ENCODE results near the gene IP6K2.

IP6K2 gene

GRCh38 chr3:48664929-48665328 lies 52.1 kb downstream of the IP6K2 start:
- TF ChIP-seq CTCF (IDR thresholded peaks at IDR 0.05; ENCODE audit: control insufficient read depth, insufficient read depth, low read depth, low read length, missing control alignments), result no peak
- no peak overlapping the region for H3K4me3 ChIP-seq (ENCODE audit: control insufficient read depth, low read depth, low read length)
- no peak for DNase-seq (ENCODE audit: low read depth)

- no peak for TF ChIP-seq CTCF (IDR thresholded peaks at IDR 0.05; ENCODE audit: control insufficient read depth, insufficient read depth, low read depth, low read length, missing control alignments)
- H3K4me3 ChIP-seq (ENCODE audit: control insufficient read depth, low read depth, low read length), result no peak overlapping the region; the same call in 1 of the 2 replicates
- DNase-seq (ENCODE audit: low read depth), result no peak
Measured at GRCh38 chr3:48664313-48664644, 52.7 kb downstream of the IP6K2 start.

GRCh38 chr3:48663489-48664312 lies 53.3 kb downstream of the IP6K2 start:
- DNase-seq (ENCODE audit: low read depth), result peak; percentile 97
- H3K4me3 ChIP-seq (ENCODE audit: control insufficient read depth, low read depth, low read length), result peak overlapping the region; percentile 52
- TF ChIP-seq CTCF (IDR thresholded peaks at IDR 0.05; ENCODE audit: control insufficient read depth, insufficient read depth, low read depth, low read length, missing control alignments), result peak; percentile 79

GRCh38 chr3:48662753-48663488 lies 54.1 kb downstream of the IP6K2 start, which contains the start of gene CELSR3:
Gene CELSR3, minus strand, starts transcription at chr3:48662886. Its CDS starts 252 bp downstream, at chr3:48662634.
- TF ChIP-seq CTCF (IDR thresholded peaks at IDR 0.05; ENCODE audit: control insufficient read depth, insufficient read depth, low read depth, low read length, missing control alignments), result no peak
- DNase-seq (ENCODE audit: low read depth), result peak; percentile 76
- peak within 1 kb of the TSS; percentile 52 for H3K4me3 ChIP-seq (ENCODE audit: control insufficient read depth, low read depth, low read length)

- peak overlapping the region; percentile 52 for H3K4me3 ChIP-seq (ENCODE audit: control insufficient read depth, low read depth, low read length)
Measured at GRCh38 chr3:48662145-48662752, 54.8 kb downstream of the IP6K2 start.

More at GRCh38 chr3:48662145-48662752, 54.8 kb downstream of the IP6K2 start:
- DNase-seq (ENCODE audit: low read depth), result no peak
- TF ChIP-seq CTCF (IDR thresholded peaks at IDR 0.05; ENCODE audit: control insufficient read depth, insufficient read depth, low read depth, low read length, missing control alignments), result no peak
